ENCODE measurements around the gene EIF4E1B.

The EIF4E1B gene

GRCh38 chr5:176663566-176663965 is 33.1 kb downstream of the EIF4E1B start:
- DNase-seq (ENCODE audit: low read depth, low spot score), result no peak

GRCh38 chr5:176664479-176664878 is 34.0 kb downstream of the EIF4E1B start:
- DNase-seq (ENCODE audit: low read depth, low spot score), result no peak

GRCh38 chr5:176664886-176665285 is 34.4 kb downstream of the EIF4E1B start:
- DNase-seq (ENCODE audit: low read depth, low spot score), result no peak

- no peak for DNase-seq (ENCODE audit: low read depth, low spot score)
These were observed 35.0 kb downstream of the EIF4E1B start for GRCh38 chr5:176665517-176665916.

GRCh38 chr5:176667637-176668036 is 37.2 kb downstream of the EIF4E1B start:
- no peak for DNase-seq (ENCODE audit: low read depth, low spot score)

GRCh38 chr5:176670449-176670848 is 40.0 kb downstream of the EIF4E1B start:
- no peak for DNase-seq (ENCODE audit: low read depth, low spot score)

- no peak for DNase-seq (ENCODE audit: low read depth, low spot score)
These were observed 40.9 kb downstream of the EIF4E1B start for GRCh38 chr5:176671399-176671798.

- no peak for DNase-seq (ENCODE audit: low read depth, low spot score)
These were observed 41.6 kb downstream of the EIF4E1B start for GRCh38 chr5:176671890-176672747.

- DNase-seq (ENCODE audit: low read depth, low spot score), result no peak
These were observed 43.4 kb downstream of the EIF4E1B start for GRCh38 chr5:176673651-176674583.

GRCh38 chr5:176674799-176675198 is 44.3 kb downstream of the EIF4E1B start:
- no peak for DNase-seq (ENCODE audit: low read depth, low spot score)

GRCh38 chr5:176675676-176676360 is 45.3 kb downstream of the EIF4E1B start:
- no peak for DNase-seq (ENCODE audit: low read depth, low spot score)

GRCh38 chr5:176676361-176676824 is 45.9 kb downstream of the EIF4E1B start:
- no peak for DNase-seq (ENCODE audit: low read depth, low spot score)

GRCh38 chr5:176677209-176677939 is 46.9 kb downstream of the EIF4E1B start:
- no peak for DNase-seq (ENCODE audit: low read depth, low spot score)

GRCh38 chr5:176678584-176678983 is 48.1 kb downstream of the EIF4E1B start:
- no peak for DNase-seq (ENCODE audit: low read depth, low spot score)

- DNase-seq (ENCODE audit: low read depth, low spot score), result no peak
These were observed 49.1 kb downstream of the EIF4E1B start for GRCh38 chr5:176679365-176680225.

- no peak for DNase-seq (ENCODE audit: low read depth, low spot score)
These were observed 49.7 kb downstream of the EIF4E1B start for GRCh38 chr5:176680226-176680563.

- DNase-seq (ENCODE audit: low read depth, low spot score), result no peak
These were observed 51.6 kb downstream of the EIF4E1B start for GRCh38 chr5:176682016-176682531.

- no peak for DNase-seq (ENCODE audit: low read depth, low spot score)
These were observed 54.5 kb downstream of the EIF4E1B start for GRCh38 chr5:176685010-176685409.

- no peak for DNase-seq (ENCODE audit: low read depth, low spot score)
These were observed 56.8 kb downstream of the EIF4E1B start for GRCh38 chr5:176687247-176687646.

GRCh38 chr5:176687881-176688280 is 57.4 kb downstream of the EIF4E1B start:
- no peak for DNase-seq (ENCODE audit: low read depth, low spot score)

Data from brain pericyte (primary cell).